Ovary (tissue), 9 donors: ENCODE measurements around the gene NPIPB2. TPM values are rescaled to one million over a fixed set of nuclear protein-coding genes. Genes with fewer than 3 reads are reported as not detected.

Source experiments
- DNase-seq, 5 donors: peaks; one replicate each; pipeline ENCODE4 v3.0.0-alpha.2; 2019 to 2020
- H3K27ac ChIP-seq, 2 donors: fragments of 200-600 bp; one replicate each; pipeline versions ENCODE4 v1.5.1 to v1.8.0; 2019 to 2022
- H3K27me3 ChIP-seq: fragments of 200-600 bp; one replicate; pipeline ENCODE4 v1.8.0; 2022
- H3K36me3 ChIP-seq: fragments of 200-600 bp; sonication (generic); one replicate; pipeline ENCODE4 v1.5.1; 2019
- H3K4me1 ChIP-seq: one replicate; pipeline ENCODE4 v1.8.1; 2013; ENCODE audit warnings: mild to moderate bottlenecking, moderate library complexity; ENCODE audit not compliant: insufficient read depth
- H3K4me3 ChIP-seq: fragments of 200-600 bp; sonication (generic); one replicate; pipeline ENCODE4 v1.5.1; 2017
- H3K9me3 ChIP-seq, 2 donors: fragments of 200-600 bp in 1 of 2; sonication (generic) in 1 of 2; one replicate each; pipeline versions ENCODE4 v1.5.1 to v1.8.1; 2013 to 2019; ENCODE audit warnings: mild to moderate bottlenecking in 1 of 2, moderate library complexity in 1 of 2
- CTCF ChIP-seq, 3 donors: fragments of 450-650 bp in 2 of 3; fragments of 200-600 bp in 1 of 3; IDR thresholded peaks; one replicate each; pipeline versions ENCODE4 v1.5.1 to v1.8.0; 2016 to 2022; ENCODE audit warnings: antibody characterized with exemption in 3 of 3, mild to moderate bottlenecking in 1 of 3
- EP300 ChIP-seq: sonication (generic); formaldehyde crosslinking; IDR thresholded peaks from one replicate; pipeline ENCODE4 v1.6.1; 2017; ENCODE audit warnings: antibody characterized with exemption
- POLR2A ChIP-seq: fragments of 450-650 bp; IDR thresholded peaks from one replicate; pipeline ENCODE4 v1.6.1; 2017; ENCODE audit warnings: antibody characterized with exemption, mild to moderate bottlenecking, moderate library complexity
- WGBS, 3 donors: extraction: QIAGEN DNeasy Blood & Tissue Kit in 1 of 3; methylation state at CpG; one replicate each; pipeline versions ENCODE4 v1.1.5 to v1.1.7; 2013 to 2017; 5-methylcytosine and 5-hydroxymethylcytosine counted together
- intact Hi-C, 4 donors: fragments of 100-400 bp; cut with DNase I; formaldehyde crosslinking; loops; one replicate each; pipeline versions ENCODE4 v1.11.0 to v1.15.1; 2022 to 2023
- polyA plus RNA-seq, 2 donors: library from polyadenylated mRNA; stranded (reverse); fragments of 200-250 nt in 1 of 2; fragments of 350-450 nt in 1 of 2; fragmentation: Illumina TruSeq in 1 of 2; extraction: RNeasy Lipid Tissue Mini Kit (QIAGEN cat#74804) in 1 of 2; gene quantifications; one replicate each; pipeline ENCODE4 v1.2.3, GENCODE V29; 2013 to 2014
- small RNA-seq: library from RNA; depleted of rRNA; stranded (forward); fragments of <200 nt; gene quantifications from one replicate; pipeline ENCODE3, GENCODE V24; 2016
- total RNA-seq, 7 donors: library from RNA; depleted of rRNA in 2 of 7; stranded (reverse); fragments of >200 nt in 2 of 7; fragmentation: NEBNext Ultra II Directional in 3 of 7; extraction: Animal tissue kit (Norgen Biotek cat#: 25700) in 3 of 7; gene quantifications; one replicate each; pipeline versions ENCODE4 v1.1.0 to v1.2.4, GENCODE V29; 2016 to 2023
- donor health status: DM: no; HTN: no; CAD: no; lungs with moderate emphysema.
- donor health status: DM: no; HTN: no; CAD: no.
- donor health status: Bipolar disorder and iron deficiency.
- donor health status: DM: yes; HTN: yes; CAD: no.
- donor health status: DM: no; HTN: no; CAD: no.
- donor health status: DM: yes; HTN: yes; CAD: no.

NPIPB2 gene
- total and polyA plus RNA-seq, 9 donors = 4.7 to 19.3 (median 8.7) TPM

- no peak overlapping the region for H3K27ac ChIP-seq
- no peaks in the 10 kb centered on the region for H3K36me3 ChIP-seq
- H3K4me3 ChIP-seq = no peak overlapping the region
- TF ChIP-seq EP300 = no peak
- no peak for TF ChIP-seq POLR2A
- no peak for TF ChIP-seq CTCF (IDR thresholded peaks at IDR 0.05)
- no peaks in the 10 kb centered on the region for H3K9me3 ChIP-seq
- DNase-seq = no peak
- 83 to 86% (median 85%) methylated on average over 6 of the region's 6 CpGs for WGBS, 3 donors
- no peaks in the 10 kb centered on the region for H3K4me1 ChIP-seq
- intact Hi-C loops = no loop called here
- no peaks in the 10 kb centered on the region for H3K27me3 ChIP-seq
Observed at GRCh38 chr16:11886881-11887280, 55.0 kb downstream of the NPIPB2 start.

GRCh38 chr16:11884035-11884434 is 57.8 kb downstream of the NPIPB2 start:
- Histone ChIP-seq H3K27me3 (no peaks in the 10 kb centered on the region), H3K36me3 (no peaks in the 10 kb centered on the region), H3K27ac (no peak overlapping the region), H3K9me3 (no peaks in the 10 kb centered on the region), H3K4me3 (no peak overlapping the region), H3K4me1 (no peaks in the 10 kb centered on the region)
- TF ChIP-seq POLR2A = no peak
- 94 to 96% (median 95%) methylated on average over 5 of the region's 5 CpGs for WGBS, 3 donors
- intact Hi-C loops = no loop called here
- DNase-seq = no peak

GRCh38 chr16:11880007-11880406 is 61.8 kb downstream of the NPIPB2 start:
- Histone ChIP-seq H3K4me1 (no peaks in the 10 kb centered on the region), H3K9me3 (no peaks in the 10 kb centered on the region), H3K36me3 (no peaks in the 10 kb centered on the region), H3K27me3 (no peaks in the 10 kb centered on the region), H3K4me3 (no peak overlapping the region), H3K27ac (no peak overlapping the region)
- intact Hi-C loops = no loop called here
- TF ChIP-seq CTCF (IDR thresholded peaks at IDR 0.05) (no peak), POLR2A (no peak), EP300 (no peak)
- WGBS, 3 donors = 89 to 90% (median 89%) methylated on average over 5 of the region's 5 CpGs
- no peak for DNase-seq

- TF ChIP-seq EP300 (no peak), CTCF (IDR thresholded peaks at IDR 0.05) (no peak), POLR2A (no peak)
- 79 to 89% (median 83%) methylated on average over 5 of the region's 5 CpGs for WGBS, 3 donors
- H3K4me1 ChIP-seq = no peaks in the 10 kb centered on the region
- intact Hi-C loops = no loop called here
- no peak overlapping the region for H3K4me3 ChIP-seq
- no peaks in the 10 kb centered on the region for H3K36me3 ChIP-seq
- H3K27me3 ChIP-seq = no peaks in the 10 kb centered on the region
- no peak for DNase-seq
- H3K27ac ChIP-seq = no peak overlapping the region
- H3K9me3 ChIP-seq = no peaks in the 10 kb centered on the region
Observed at GRCh38 chr16:11877374-11877773, 64.5 kb downstream of the NPIPB2 start.

Small RNAs within 50 kb of the gene (small RNA-seq; reads per million reads assigned to genes)
- gene AC007216.5 (not detected), gene COX6CP1 (not detected), gene UBL5P4 (not detected)

Other genes starting within 250 kb of the NPIPB2 start
- gene TXNDC11, start 199.2 kb downstream of the NPIPB2 start, total RNA-seq = 10 to 100 TPM; 32.3 to 48.6 (median 40.6) TPM
- gene TXNDC11, start 199.2 kb downstream of the NPIPB2 start, polyA plus RNA-seq = 10 to 100 TPM; 35.1 to 39.2 TPM
- 10 to 100 TPM; 42.1 to 60.9 (median 50.7) TPM for gene ZC3H7A, start 144.8 kb downstream of the NPIPB2 start, total RNA-seq
- gene ZC3H7A, start 144.8 kb downstream of the NPIPB2 start, polyA plus RNA-seq = 10 to 100 TPM; 34.9 to 57.6 TPM
- 100 to 1,000 TPM; 168 to 390 (median 281) TPM for gene RSL1D1, start 90.5 kb downstream of the NPIPB2 start, total RNA-seq
- 100 to 1,000 TPM; 222 to 406 TPM for gene RSL1D1, start 90.5 kb downstream of the NPIPB2 start, polyA plus RNA-seq
- 10 to 100 TPM; 23.4 to 94.2 (median 74.8) TPM for gene GSPT1, start 26.1 kb downstream of the NPIPB2 start, total RNA-seq
- gene GSPT1, start 26.1 kb downstream of the NPIPB2 start, polyA plus RNA-seq = 10 to 100 TPM; 21.1 to 99.3 TPM
- gene TNFRSF17, start 23.2 kb upstream of the NPIPB2 start, total RNA-seq = under 1 TPM in 2 of 7 donors, not detected in 5; 0.20 to 0.60 TPM
- gene TNFRSF17, start 23.2 kb upstream of the NPIPB2 start, polyA plus RNA-seq = under 1 TPM; 0.19 to 0.52 TPM
- 10 to 100 TPM; 11.4 to 37.9 (median 26.8) TPM for gene SNX29, start 34.7 kb upstream of the NPIPB2 start, total RNA-seq
- 10 to 100 TPM in 1 of 2 donors, 1 to 10 TPM in 1; 7.8 to 17.1 TPM for gene SNX29, start 34.7 kb upstream of the NPIPB2 start, polyA plus RNA-seq